ENCODE measurements around the gene LRCH4. TPM values are rescaled to one million over a fixed set of nuclear protein-coding genes. Genes with fewer than 3 reads are reported as not detected.

Gene LRCH4
- total and polyA plus RNA-seq, 9 of the 15 experiments (the other 6 are each of a cell fraction or from before 2014, with no cell fraction given), result 0.06 to 63.3 (median 15.0) TPM

- TF ChIP-seq RBM15 (IDR thresholded peaks at IDR 0.05; ENCODE audit: insufficient read depth, low read length), result no peak
- no peak for TF ChIP-seq NFYB (IDR thresholded peaks at IDR 0.05; ENCODE audit: extremely low read depth, insufficient read length)
- no peak for TF ChIP-seq IFI16 (CRISPR knock-in tag; IDR thresholded peaks at IDR 0.05)
- TF ChIP-seq POLR2AphosphoS2 (IDR thresholded peaks at IDR 0.05; ENCODE audit: low read length), result no peak
- no peak for TF ChIP-seq IRF9 (tag; IDR thresholded peaks at IDR 0.05)
- TF ChIP-seq PTTG1 (tag; IDR thresholded peaks at IDR 0.05; ENCODE audit: low read depth), result no peak
- TF ChIP-seq PHB2 (IDR thresholded peaks at IDR 0.05; ENCODE audit: low read depth), result no peak
- peak; percentile 36 to 73 for TF ChIP-seq RAD21 (CRISPR knock-in tag; conservative IDR thresholded peaks at IDR 0.05 in 1 of 2, IDR thresholded peaks at IDR 0.05 in 1 of 2)
- TF ChIP-seq CBX3 (IDR thresholded peaks at IDR 0.05; ENCODE audit: borderline replicate concordance in 1 of 2, low read length in 2 of 2), result no peak
- no peak for TF ChIP-seq MAFK (IDR thresholded peaks at IDR 0.05; ENCODE audit: low read length)
- 0 out of 2 replicates have a peak, but pooled peaks have one; percentile 55 for TF ChIP-seq MYNN (IDR thresholded peaks at IDR 0.05)
- no peak for TF ChIP-seq MYNN (CRISPR knock-in tag; IDR thresholded peaks at IDR 0.05)
- no peak for TF ChIP-seq SMARCA5 (IDR thresholded peaks at IDR 0.05)
- no peak for TF ChIP-seq SRSF7 (optimal IDR thresholded peaks at IDR 0.05; ENCODE audit: low read depth, low read length)
- TF ChIP-seq POLR2H (tag; IDR thresholded peaks at IDR 0.05; ENCODE audit: low read depth), result no peak
- TF ChIP-seq ZBTB34 (CRISPR knock-in tag; IDR thresholded peaks at IDR 0.05), result no peak
- peak; percentile 42; the same call in 1 of the 2 replicates for TF ChIP-seq ZNF263 (CRISPR knock-in tag; IDR thresholded peaks at IDR 0.05; ENCODE audit: borderline replicate concordance)
- no peak for TF ChIP-seq E2F8 (IDR thresholded peaks at IDR 0.05; ENCODE audit: low read depth, partially characterized antibody)
- TF ChIP-seq NR2C2 (CRISPR knock-in tag; IDR thresholded peaks at IDR 0.05), result no peak
- TF ChIP-seq NR2C2 (tag; IDR thresholded peaks at IDR 0.05), result no peak
- TF ChIP-seq HDAC1 (IDR thresholded peaks at IDR 0.05), result no peak
- TF ChIP-seq ZBTB12 (CRISPR knock-in tag; IDR thresholded peaks at IDR 0.05), result no peak
- no peak for TF ChIP-seq TCF7L2 (IDR thresholded peaks at IDR 0.05; ENCODE audit: low read depth, low read length)
- TF ChIP-seq CREM (IDR thresholded peaks at IDR 0.05; ENCODE audit: low read depth), result 0 out of 2 replicates have a peak, but pooled peaks have one; percentile 26
- no peak for TF ChIP-seq BCL6 (CRISPR knock-in tag; IDR thresholded peaks at IDR 0.05)
Measured at GRCh38 chr7:100629117-100629716, 43.3 kb upstream of the LRCH4 start (continued).

Data from K562 (cell line).